SKM-1 (cell line): ENCODE results near the gene PIK3CD.
A peak's percentile ranks its signal among the peaks of the same experiment; 100 is the strongest.
"Not testable (repeated sequence)": the region's sequence is repeated elsewhere in the genome, so short reads cannot be mapped to it uniquely, and the experiment has no call there.

Experiments used
- DNase-seq: peaks from one replicate; lab custom pipeline; 2025; ENCODE audit not compliant: unreplicated experiment; lab: John Stamatoyannopoulos, UW

The PIK3CD gene

DNA sequence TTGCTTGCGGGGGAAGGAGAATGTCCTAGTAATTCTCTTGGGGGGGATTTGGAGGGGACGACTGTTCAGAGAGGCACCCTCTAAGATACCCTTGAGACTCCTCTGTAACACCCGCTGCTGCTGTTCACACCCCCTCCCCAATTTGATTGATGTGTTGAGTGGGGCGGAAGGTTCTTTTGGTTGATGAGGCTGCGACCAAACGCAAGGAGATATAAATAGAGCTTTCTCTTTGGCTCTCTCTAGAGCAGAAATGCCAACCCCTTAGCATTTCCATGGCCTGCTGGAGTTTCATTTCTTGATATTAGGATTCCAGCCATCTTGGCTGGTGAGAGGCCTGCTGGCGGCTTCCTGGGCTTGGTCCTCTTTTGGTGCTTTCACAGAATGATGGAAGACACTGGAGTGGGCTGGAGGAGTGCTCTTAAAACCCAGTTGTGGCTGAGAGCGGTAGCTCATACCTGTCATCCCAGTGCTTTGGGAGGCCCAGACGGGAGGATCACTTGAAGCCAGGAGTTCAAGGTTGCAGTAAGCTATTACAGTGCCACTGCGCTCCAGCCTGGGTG, 2.0 kb downstream of the PIK3CD start:
- no peak for DNase-seq

- DNase-seq = peak; percentile 85
These were observed 2.7 kb downstream of the PIK3CD start for GRCh38 chr1:9654051-9654833.

GRCh38 chr1:9654834-9655723, 3.5 kb downstream of the PIK3CD start:
- no peak for DNase-seq

DNA sequence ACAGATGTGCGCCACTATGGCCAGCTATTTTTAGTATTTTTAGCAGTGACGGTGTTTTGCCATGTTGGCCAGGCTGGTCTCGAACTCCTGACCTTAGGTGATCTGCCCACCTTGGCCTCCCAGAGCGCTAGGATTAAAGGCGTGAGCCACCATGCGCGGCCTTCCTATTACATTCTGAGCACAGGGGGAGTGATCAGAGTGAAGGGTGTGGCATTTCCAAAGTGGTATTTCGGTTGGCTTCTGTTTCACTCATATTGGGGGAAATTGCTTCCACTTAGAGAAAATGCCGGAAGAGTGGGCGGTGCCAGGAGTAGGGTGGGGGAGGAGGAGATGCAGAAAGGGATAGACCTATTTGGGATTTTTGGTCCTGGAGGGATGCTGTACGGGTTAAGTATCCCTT, 4.3 kb downstream of the PIK3CD start:
- DNase-seq = no peak

GRCh38 chr1:9657521-9658032, 6.0 kb downstream of the PIK3CD start:
- no peak for DNase-seq

- no peak for DNase-seq
These were observed 6.7 kb downstream of the PIK3CD start for GRCh38 chr1:9658199-9658598.

- DNase-seq = no peak
These were observed 7.8 kb downstream of the PIK3CD start for GRCh38 chr1:9659328-9659727.

DNA sequence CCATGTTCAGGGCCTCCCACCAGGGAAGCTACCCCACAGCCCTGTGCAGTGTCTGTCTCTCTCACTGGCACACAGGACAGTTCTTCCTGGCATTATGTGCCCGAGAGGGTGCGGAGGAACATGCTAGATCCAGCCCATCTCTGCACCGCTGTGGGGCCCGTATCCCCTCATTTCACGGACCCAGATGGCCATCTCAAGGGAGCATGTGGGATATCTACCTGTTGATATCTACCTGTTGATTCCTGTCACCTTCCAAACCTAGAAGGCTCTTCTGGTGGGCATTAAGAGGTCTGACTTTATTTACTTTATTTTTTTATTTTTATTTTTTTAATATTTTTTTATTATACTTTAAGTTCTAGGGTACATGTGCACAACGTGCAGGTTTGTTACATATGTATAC, 11.7 kb downstream of the PIK3CD start:
- DNase-seq = no peak

- no peak for DNase-seq
These were observed 13.7 kb downstream of the PIK3CD start for GRCh38 chr1:9665193-9665592.

DNA sequence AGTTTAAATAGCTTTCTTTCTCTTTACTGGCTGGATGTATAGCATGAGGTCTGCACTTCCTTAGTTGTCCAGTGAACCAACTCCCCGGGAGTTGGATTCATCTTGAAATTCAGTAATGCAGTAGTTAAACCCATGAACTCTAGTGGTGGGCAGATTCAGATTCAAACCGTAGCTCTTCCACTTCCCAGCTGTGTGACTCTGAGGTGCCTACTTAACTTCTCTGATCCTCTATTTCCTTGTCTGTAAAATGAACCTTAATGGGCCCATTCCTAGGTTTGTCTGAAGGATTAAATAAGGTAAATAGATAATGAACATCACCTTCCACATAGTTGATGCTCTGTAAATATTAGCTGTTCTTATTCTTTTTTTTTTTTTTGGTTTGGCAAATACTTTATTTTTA, 16.5 kb downstream of the PIK3CD start:
- DNase-seq = no peak

GRCh38 chr1:9670085-9670484, 18.6 kb downstream of the PIK3CD start:
- peak; percentile 22 for DNase-seq

DNA sequence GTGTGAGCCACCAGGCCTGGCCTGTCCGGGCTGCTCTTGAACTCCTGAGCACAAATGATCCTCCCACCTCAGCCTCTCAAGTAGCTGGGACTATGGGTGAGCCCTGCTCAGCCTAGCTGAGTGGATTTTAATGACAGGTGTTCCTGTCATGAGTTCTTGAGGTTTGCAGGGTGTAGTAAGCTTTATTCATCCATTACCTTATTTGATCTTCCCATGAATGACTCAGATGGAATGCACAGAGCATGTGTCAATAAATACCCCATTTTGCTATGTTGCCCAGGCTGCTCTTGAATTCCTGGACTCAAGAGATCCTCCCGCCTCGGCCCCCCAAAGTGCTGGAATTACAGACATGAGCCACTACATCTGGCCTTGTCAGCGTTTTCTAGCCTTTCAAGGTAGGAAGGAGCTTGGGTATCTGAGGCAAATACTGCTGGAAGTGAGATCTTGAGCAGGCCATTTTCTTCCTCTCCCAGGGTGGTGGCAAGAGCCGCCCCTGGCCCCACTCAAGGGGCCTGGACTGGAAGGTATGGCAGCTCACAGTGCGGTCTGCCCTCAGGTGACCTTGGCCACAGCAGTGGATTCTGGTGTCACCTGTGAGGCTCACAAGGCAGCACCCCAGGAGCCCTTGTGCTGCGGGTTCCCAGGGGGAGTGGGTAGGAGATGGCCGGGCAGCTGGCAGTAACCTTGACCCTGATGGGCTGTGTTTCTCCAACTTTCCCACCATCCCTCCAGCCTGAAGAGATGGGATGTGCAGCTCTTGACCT, 20.0 kb downstream of the PIK3CD start:
- DNase-seq = no peak

GRCh38 chr1:9672444-9672843, 20.9 kb downstream of the PIK3CD start:
- DNase-seq = no peak

DNA sequence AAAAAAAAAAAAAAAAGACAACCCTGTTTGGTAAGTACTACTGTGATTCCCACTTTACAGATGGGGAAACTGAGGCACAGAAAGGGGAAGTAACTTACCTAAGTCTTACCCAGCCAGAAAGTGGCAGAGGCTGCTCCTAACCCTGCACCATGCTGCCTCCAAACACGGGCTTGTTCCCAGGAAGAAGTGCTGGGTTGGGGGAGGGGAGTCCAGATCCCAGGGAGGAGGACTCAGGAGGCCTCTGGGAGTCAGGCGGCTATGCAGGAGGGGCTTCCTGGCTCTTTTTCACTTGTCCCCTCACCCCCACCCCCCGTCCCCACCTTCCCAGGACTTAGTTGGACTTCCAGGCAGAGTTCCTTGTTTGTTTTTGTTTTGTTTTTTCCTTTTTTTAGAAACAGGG, 23.9 kb downstream of the PIK3CD start:
- DNase-seq = no peak

DNA sequence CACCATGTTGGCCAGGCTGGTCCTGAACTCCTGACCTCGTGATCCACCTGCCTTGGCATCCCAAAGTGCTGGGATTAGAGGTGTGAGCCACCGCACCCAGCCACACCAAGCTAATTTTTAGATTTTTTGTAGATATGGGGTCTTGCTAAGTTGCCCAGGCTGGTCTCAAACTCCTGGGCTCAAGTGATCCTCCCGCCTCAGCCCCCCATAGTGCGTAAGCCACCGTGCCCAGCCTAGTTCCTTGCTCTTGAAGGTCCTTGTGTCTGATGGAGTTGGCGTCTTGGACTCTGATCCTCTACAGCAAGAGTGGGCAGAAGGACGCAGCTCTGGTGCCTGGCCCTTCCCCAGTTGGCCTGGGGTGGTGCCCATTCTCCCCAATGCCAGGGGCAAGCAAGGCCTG, 24.6 kb downstream of the PIK3CD start:
- DNase-seq = not testable (repeated sequence)

DNA sequence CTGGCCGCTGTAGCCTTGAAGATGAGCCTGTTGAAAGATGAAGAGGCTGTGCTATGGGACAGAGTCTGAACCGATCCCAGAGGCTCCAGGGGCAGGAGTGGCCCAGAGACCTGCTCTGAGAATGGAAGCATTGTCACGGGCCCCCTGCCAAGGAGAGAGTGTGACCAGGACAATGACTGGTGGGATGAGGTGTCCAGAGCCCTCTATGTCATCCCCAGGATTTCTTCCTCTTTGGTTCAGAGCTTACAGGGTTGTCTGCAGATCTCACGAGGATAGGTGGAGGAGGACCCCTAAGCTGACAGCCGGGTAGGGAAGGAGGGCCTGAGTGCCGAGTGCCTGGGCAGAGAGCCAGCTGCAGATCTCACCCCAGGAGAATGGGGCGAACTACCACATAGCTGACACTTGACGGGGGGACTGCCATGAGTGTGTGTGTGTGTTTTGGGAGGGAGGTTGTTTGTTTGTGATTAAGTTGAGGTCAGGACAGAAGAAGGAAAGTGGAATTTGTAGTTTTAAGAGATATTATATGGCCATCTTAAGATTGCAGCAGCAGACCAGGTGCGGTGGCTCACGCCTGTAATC, 25.4 kb downstream of the PIK3CD start:
- DNase-seq = no peak

DNA sequence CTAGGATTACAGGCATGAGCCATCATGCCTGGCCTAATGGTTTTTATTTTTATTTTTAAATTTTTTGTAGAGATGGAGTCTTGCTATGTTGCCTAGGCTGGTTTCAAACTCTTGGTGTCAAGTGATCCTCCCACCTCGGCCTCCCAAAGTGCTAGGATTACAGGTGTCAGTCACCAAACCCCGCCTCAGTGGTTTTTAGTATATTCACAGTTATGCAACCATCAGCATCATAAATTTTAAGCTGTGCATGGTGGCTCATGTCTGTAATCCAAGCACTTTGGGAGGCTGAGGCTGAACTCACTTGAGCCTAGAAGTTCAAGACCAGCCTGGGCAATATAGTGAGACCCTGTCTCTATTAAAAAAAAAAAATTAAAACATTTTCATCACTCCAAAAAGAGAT, 28.6 kb downstream of the PIK3CD start:
- no peak for DNase-seq

GRCh38 chr1:9680828-9681227, 29.3 kb downstream of the PIK3CD start:
- no peak for DNase-seq

GRCh38 chr1:9684801-9685200, 33.3 kb downstream of the PIK3CD start:
- peak; percentile 52 for DNase-seq

GRCh38 chr1:9687120-9687873, 35.8 kb downstream of the PIK3CD start:
- no peak for DNase-seq
